NT2/D1 (cell line): Measurements from ENCODE around the gene HS6ST3.

Experiments used
- SUZ12 ChIP-seq: IDR thresholded peaks from 2 replicates; pipeline ENCODE4 v1.6.1; 2011; ENCODE audit not compliant: insufficient read length, insufficient read depth; ENCODE audit errors: extremely low read depth
- YY1 ChIP-seq: IDR thresholded peaks from 2 replicates; pipeline ENCODE4 v1.6.1; 2011; ENCODE audit not compliant: insufficient read length, insufficient read depth
- ZNF274 ChIP-seq: IDR thresholded peaks from 2 replicates; pipeline ENCODE4 v1.6.1; 2011; ENCODE audit warnings: mild to moderate bottlenecking, low read depth, low read length

DNA sequence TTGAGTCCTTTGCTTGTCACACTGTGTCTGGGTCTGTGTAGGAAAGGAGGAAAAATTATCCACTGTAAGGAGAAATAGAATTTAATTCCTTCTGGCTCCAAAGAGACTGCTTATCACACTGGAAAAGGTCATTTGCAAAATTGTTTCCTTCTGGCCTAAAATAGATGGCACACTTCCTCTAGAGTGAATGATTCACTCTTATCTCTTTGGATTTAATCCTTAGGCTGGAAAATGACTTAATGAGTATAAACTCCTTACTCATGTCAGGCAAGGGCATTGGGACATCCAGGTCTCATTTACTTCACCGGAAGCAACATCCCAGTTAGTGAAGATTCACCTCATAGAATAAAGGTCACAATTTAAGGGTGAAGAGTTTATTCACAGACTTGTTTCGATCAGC, 610.8 kb downstream of the HS6ST3 start:
- TF ChIP-seq YY1 = no peak
- TF ChIP-seq ZNF274 = no peak
- TF ChIP-seq SUZ12 = no peak
